ENCODE data around the gene GON4L.
"Not testable (repeated sequence)": the region's sequence is repeated elsewhere in the genome, so short reads cannot be mapped to it uniquely, and the experiment has no call there.

The GON4L gene, protein sequence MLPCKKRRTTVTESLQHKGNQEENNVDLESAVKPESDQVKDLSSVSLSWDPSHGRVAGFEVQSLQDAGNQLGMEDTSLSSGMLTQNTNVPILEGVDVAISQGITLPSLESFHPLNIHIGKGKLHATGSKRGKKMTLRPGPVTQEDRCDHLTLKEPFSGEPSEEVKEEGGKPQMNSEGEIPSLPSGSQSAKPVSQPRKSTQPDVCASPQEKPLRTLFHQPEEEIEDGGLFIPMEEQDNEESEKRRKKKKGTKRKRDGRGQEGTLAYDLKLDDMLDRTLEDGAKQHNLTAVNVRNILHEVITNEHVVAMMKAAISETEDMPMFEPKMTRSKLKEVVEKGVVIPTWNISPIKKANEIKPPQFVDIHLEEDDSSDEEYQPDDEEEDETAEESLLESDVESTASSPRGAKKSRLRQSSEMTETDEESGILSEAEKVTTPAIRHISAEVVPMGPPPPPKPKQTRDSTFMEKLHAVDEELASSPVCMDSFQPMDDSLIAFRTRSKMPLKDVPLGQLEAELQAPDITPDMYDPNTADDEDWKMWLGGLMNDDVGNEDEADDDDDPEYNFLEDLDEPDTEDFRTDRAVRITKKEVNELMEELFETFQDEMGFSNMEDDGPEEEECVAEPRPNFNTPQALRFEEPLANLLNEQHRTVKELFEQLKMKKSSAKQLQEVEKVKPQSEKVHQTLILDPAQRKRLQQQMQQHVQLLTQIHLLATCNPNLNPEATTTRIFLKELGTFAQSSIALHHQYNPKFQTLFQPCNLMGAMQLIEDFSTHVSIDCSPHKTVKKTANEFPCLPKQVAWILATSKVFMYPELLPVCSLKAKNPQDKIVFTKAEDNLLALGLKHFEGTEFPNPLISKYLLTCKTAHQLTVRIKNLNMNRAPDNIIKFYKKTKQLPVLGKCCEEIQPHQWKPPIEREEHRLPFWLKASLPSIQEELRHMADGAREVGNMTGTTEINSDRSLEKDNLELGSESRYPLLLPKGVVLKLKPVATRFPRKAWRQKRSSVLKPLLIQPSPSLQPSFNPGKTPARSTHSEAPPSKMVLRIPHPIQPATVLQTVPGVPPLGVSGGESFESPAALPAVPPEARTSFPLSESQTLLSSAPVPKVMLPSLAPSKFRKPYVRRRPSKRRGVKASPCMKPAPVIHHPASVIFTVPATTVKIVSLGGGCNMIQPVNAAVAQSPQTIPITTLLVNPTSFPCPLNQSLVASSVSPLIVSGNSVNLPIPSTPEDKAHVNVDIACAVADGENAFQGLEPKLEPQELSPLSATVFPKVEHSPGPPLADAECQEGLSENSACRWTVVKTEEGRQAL (N-terminal part only)

GRCh38 chr1:155856975-155857930, at the start of gene GON4L:
Gene GON4L, minus strand, starts transcription at chr1:155857214. Its CDS starts 3,434 bp downstream, at chr1:155853780.
- FAIRE-seq = peak; percentile 18

GRCh38 chr1:155904261-155904660, 47.2 kb upstream of the GON4L start:
- no peak for FAIRE-seq

DNA sequence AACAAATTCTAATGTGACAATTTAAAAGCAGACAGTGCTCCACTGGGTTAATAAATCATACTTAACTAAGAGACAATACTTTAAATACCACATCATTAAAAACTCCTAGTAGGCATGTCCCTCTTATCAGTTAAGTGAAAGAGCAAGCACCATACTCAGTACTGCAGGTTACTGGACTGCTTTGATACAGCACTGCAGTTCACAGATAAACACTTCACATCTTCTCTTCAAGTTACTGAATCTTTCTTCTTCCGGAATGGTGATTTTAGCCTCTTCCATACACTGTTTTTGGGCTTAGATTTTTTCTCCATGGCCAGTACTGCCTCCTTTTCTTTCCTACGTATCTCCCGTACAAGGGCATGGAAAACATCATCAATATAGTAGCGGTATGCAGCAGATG, 43.1 kb upstream of the GON4L start:
- FAIRE-seq = no peak

DNA sequence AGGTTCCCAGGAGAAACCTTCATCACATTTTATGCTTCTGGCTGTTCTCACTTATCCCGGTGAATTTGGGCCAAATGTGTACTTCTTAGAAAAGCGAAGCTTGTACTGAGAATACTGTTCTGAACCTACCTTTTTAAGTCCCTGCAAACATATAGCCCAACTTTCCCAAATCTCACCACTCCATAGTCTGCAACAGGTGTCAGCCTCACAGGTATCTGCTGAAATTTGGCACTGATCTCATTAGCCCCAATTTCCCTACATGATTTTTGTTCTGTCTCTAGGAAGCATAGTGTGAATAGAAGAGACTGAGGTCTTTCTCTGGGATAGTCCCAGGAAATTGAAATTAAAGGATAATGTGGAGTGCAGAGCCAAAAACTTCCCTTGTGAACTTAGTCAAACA, 42.7 kb upstream of the GON4L start:
- FAIRE-seq = no peak

- FAIRE-seq = no peak
Observed at GRCh38 chr1:155898888-155899287, 41.9 kb upstream of the GON4L start.

GRCh38 chr1:155897746-155898145, 40.7 kb upstream of the GON4L start:
- no peak for FAIRE-seq

- FAIRE-seq = not testable (repeated sequence)
Observed at GRCh38 chr1:155896476-155896875, 39.5 kb upstream of the GON4L start.

- not testable (repeated sequence) for FAIRE-seq
Observed at GRCh38 chr1:155895617-155896016, 38.6 kb upstream of the GON4L start.

DNA sequence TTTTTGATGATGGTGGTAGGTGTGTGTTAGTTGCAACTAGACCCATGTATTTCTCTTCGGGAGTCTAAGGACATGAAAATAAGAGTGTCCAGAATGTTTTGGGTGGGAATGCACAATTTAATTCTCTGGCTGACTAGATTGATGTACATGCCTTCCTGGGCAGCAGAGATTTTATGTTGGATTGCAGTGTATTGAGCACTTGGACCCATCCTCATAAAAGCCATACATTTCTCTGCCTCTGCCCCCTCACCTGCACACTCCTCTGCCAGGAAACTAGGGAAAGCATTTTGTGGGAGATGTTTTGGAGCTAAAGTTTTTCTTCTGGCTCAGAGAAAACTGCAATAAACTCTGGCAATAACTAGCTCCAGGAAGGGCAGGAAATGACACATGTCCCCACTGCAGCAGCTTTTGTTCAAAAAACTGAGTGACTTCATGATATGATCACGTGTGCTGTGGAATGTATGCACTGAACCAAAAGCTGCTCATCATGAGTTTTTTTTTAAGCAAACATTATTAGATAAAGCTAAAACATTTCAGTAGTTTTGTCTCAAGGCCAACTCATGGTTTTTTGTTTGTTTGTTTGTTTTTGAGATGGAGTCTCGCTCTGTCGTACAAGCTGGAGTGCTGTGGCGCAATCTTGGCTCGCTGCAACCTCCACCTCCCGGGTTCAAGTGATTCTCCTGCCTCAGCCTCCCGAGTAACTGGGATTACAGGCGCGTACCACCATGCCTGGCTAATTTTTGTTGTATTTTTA, 36.6 kb upstream of the GON4L start:
- peak; percentile 4 for FAIRE-seq

DNA sequence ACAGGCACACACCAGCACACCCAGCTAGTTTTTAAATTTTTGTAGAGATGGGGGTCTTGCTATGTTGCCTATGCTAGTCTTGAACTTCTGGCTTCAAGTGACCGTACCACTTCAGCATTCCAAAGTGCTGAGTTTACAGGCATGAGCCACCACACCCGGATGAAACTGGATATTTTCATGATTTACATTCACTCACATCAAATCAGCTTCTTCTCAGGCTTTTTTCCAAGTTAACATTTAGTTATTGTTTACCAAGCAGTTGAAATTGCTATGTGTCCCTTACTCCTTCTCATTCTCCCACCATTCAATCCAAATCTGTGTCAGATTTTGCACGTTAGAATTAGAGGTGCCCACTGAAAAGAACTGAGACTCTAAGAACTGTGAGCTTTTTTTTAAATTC, 35.8 kb upstream of the GON4L start:
- FAIRE-seq = no peak

DNA sequence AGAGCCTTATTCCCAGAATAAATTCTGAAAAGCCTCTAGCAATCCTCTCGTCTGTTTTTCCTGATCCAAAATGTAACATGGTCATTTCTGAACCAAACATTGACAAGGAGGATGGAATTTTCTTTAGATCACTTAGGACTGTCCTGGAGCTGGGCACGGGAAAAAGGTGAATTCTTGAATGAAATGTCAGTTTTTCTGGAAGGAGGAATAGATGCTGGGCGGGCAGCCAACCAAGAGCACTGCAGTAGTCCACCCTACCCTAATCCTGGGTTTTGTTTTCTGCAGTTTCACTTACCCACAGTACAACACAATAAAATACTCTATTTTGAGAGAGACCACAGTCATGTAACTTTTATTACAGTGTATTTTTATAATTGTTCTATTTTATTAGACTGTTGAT, 33.2 kb upstream of the GON4L start:
- no peak for FAIRE-seq

- FAIRE-seq = no peak
Observed at GRCh38 chr1:155889566-155889965, 32.6 kb upstream of the GON4L start.

- no peak for FAIRE-seq
Observed at GRCh38 chr1:155888481-155888880, 31.5 kb upstream of the GON4L start.

- no peak for FAIRE-seq
Observed at GRCh38 chr1:155884982-155885381, 28.0 kb upstream of the GON4L start.

DNA sequence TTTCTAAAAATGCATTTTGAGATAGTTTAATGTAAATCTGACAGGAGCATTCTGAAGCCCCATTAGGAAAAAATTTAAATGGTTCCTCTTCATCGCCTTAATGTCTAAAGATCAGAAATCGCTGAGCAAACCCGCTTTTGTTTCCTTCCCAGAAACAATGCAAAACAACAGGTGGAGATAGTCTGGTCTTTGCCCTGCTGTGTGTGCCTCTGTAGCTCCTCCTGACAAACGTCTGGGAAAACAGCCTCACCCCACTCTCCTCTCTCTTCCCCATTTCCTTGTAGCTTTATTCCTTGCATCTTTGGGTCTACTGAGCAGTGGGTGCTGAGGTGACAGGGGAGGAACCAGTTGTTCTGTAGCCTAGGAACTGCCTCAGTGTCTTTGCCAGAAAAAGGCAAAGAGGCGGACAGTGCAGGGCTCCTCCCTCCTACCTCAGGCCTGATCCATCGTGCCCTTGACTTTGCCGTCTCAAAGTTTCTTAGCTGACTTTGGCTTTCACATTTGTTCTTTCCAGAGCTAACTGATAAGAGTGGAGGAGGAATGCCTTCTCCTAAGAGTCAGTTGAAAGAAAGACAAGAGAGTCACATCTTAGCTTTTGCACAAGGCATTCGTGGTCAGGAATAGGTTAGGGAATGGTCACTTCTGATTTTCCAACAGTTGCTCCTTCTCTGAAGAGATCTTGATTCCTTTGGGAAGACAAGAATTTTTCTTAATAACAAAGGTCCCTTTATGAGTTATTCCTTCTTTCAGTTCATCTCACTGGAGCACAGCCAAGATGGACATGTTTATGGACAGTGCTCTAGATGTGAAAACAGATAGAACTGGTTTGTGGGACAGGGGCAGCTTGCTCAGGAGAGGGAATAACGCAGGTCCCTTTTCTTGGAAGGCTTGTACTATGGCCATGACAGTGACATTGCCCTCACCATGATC, 27.3 kb upstream of the GON4L start:
- no peak for FAIRE-seq

DNA sequence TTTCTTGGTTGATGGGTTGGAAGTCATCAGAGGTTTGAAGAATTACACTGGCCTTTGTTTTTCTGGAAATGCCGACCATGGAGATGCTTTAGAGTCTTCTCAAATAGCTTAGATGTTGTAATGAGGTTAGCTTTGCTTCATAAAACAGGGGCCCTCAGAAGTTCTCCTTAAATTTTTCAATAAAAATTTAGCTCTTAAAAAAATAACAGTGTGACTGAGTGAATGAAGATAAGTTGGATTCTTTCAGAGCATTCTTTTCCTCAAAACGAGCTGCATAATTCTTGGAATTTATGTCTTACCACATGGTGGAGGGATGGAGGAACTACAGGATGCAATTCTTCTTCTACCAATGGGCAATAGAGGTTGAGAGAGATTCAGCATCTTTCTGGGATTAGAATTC, 25.8 kb upstream of the GON4L start:
- no peak for FAIRE-seq

GRCh38 chr1:155882235-155882634, 25.2 kb upstream of the GON4L start:
- no peak for FAIRE-seq

- no peak for FAIRE-seq
Observed at GRCh38 chr1:155880950-155881349, 23.9 kb upstream of the GON4L start.

GRCh38 chr1:155880251-155880650, 23.2 kb upstream of the GON4L start:
- FAIRE-seq = no peak

- no peak for FAIRE-seq
Observed at GRCh38 chr1:155877945-155878344, 20.9 kb upstream of the GON4L start.
